Measurements from ENCODE around the gene MOK. TPM values are rescaled to one million over a fixed set of nuclear protein-coding genes. Genes with fewer than 3 reads are reported as not detected.

Gene MOK
- total and polyA plus RNA-seq, 9 donors, result 20.0 to 51.1 (median 23.8) TPM

DNA sequence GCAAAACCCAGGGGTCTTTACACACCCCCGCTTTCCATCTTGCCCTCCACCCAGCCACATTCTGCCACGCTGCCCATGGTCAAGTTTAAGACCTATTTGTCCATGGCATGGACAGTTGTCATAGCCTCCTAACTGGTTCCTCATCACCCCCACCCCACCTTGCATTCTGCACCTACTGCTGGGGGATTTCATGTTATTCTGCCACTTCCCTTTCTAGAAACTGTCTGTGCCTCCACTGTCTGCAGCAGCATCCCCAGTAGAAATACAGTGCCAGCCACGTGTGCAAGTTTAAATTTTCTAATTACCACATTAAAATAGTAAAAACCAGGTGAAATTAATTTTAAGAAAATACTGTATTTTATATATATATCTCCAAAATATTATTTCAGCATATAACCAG lies 102.0 kb downstream of the MOK start:
- Histone ChIP-seq H3K4me3 (no peak overlapping the region), H3K36me3 (no peaks in the 10 kb centered on the region), H3K9me3 (no peaks in the 10 kb centered on the region), H3K27me3 (no peaks in the 10 kb centered on the region), H3K27ac (no peak overlapping the region), H3K4me1 (ENCODE audit: insufficient read depth) (peaks cover 3% of the 10 kb centered on the region)
- WGBS, 3 donors, result 81 to 84% (median 83%) methylated on average over 3 of the region's 3 CpGs
- TF ChIP-seq POLR2A (IDR thresholded peaks at IDR 0.05) (no peak), EP300 (IDR thresholded peaks at IDR 0.05) (no peak)
- TF ChIP-seq, protein P1, sequence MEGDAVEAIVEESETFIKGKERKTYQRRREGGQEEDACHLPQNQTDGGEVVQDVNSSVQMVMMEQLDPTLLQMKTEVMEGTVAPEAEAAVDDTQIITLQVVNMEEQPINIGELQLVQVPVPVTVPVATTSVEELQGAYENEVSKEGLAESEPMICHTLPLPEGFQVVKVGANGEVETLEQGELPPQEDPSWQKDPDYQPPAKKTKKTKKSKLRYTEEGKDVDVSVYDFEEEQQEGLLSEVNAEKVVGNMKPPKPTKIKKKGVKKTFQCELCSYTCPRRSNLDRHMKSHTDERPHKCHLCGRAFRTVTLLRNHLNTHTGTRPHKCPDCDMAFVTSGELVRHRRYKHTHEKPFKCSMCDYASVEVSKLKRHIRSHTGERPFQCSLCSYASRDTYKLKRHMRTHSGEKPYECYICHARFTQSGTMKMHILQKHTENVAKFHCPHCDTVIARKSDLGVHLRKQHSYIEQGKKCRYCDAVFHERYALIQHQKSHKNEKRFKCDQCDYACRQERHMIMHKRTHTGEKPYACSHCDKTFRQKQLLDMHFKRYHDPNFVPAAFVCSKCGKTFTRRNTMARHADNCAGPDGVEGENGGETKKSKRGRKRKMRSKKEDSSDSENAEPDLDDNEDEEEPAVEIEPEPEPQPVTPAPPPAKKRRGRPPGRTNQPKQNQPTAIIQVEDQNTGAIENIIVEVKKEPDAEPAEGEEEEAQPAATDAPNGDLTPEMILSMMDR (IDR thresholded peaks at IDR 0.05), result no peak
- intact Hi-C loops (cut with DNase I), result no loop called here
- no peak for DNase-seq

DNA sequence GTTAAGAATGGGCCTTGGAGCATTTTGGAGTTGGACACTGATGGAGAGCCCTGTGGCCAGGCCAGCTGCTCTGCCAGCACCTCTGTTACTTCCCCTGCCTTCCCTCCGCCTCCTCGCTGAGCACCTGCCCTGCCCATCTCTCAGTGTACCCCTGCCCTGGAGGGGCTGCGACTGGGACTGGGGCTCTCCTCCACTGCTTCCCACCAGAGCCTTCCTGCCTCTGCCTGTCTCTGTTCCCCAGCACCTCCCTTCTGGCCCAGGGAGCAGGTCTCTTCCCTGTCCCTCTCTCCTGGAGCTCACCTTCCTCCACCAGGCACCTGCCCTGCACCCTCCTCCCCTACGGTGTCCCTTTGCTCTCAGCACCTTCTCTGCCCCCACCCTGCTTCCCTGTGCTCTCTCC lies 103.2 kb downstream of the MOK start:
- Histone ChIP-seq H3K27me3 (no peaks in the 10 kb centered on the region), H3K27ac (no peak overlapping the region), H3K4me3 (no peak overlapping the region), H3K36me3 (no peaks in the 10 kb centered on the region), H3K4me1 (ENCODE audit: insufficient read depth) (peaks cover 3% of the 10 kb centered on the region), H3K9me3 (no peaks in the 10 kb centered on the region)
- no peak for DNase-seq
- intact Hi-C loops (cut with DNase I), result no loop called here
- no peak for TF ChIP-seq POLR2A (IDR thresholded peaks at IDR 0.05)
- WGBS, 3 donors, result 84 to 95% (median 86%) methylated on average over 4 of the region's 4 CpGs

DNA sequence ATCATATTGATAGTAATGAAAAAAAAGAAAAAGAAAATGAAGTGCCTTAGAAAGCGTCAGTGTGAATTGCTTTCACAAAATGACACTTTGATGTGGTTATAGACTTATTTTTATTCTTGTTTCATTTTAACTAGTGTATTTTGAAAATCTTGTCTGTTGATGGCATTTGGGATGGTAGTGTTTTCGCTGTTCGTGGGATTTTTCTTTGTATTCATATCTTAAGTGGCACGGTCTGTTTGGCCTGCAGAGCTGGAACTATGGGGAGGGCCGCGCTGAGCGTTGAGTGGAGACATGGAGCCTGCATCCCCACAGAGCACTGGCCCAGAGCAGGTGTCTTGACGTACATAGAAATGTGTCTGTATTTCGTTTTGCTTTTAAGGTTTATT lies 103.6 kb downstream of the MOK start:
- peaks cover 3% of the 10 kb centered on the region for H3K4me1 ChIP-seq (ENCODE audit: insufficient read depth)
- no peaks in the 10 kb centered on the region for H3K27me3 ChIP-seq
- TF ChIP-seq, protein P1 (IDR thresholded peaks at IDR 0.05), result no peak
- no peak for TF ChIP-seq EP300 (IDR thresholded peaks at IDR 0.05)
- TF ChIP-seq POLR2A (IDR thresholded peaks at IDR 0.05), result no peak
- H3K9me3 ChIP-seq, result no peaks in the 10 kb centered on the region
- no peak for DNase-seq
- 82 to 91% (median 90%) methylated on average over 9 of the region's 9 CpGs for WGBS, 3 donors
- intact Hi-C loops (cut with DNase I), result no loop called here
- H3K4me3 ChIP-seq, result no peak overlapping the region
- no peak overlapping the region for H3K27ac ChIP-seq
- H3K36me3 ChIP-seq, result no peaks in the 10 kb centered on the region

GRCh38 chr14:102200690-102201352 lies 104.1 kb downstream of the MOK start:
- H3K4me1 ChIP-seq (ENCODE audit: insufficient read depth), result peaks cover 3% of the 10 kb centered on the region
- H3K27ac ChIP-seq, result no peak overlapping the region
- H3K27me3 ChIP-seq, result no peaks in the 10 kb centered on the region
- intact Hi-C loops (cut with DNase I), result no loop called here
- DNase-seq, result no peak
- H3K4me3 ChIP-seq, result no peak overlapping the region
- H3K36me3 ChIP-seq, result no peaks in the 10 kb centered on the region
- H3K9me3 ChIP-seq, result no peaks in the 10 kb centered on the region
- WGBS, 3 donors, result 82 to 86% (median 84%) methylated on average over 9 of the region's 9 CpGs
- TF ChIP-seq POLR2A (IDR thresholded peaks at IDR 0.05), result no peak
- TF ChIP-seq, protein P1 (IDR thresholded peaks at IDR 0.05), result no peak
- no peak for TF ChIP-seq EP300 (IDR thresholded peaks at IDR 0.05)

- Histone ChIP-seq H3K27me3 (no peaks in the 10 kb centered on the region), H3K27ac (no peak overlapping the region), H3K4me3 (no peak overlapping the region), H3K36me3 (no peaks in the 10 kb centered on the region), H3K4me1 (ENCODE audit: insufficient read depth) (no peaks in the 10 kb centered on the region), H3K9me3 (no peaks in the 10 kb centered on the region)
- intact Hi-C loops (cut with DNase I), result no loop called here
- TF ChIP-seq EP300 (IDR thresholded peaks at IDR 0.05), result no peak
- no peak for TF ChIP-seq POLR2A (IDR thresholded peaks at IDR 0.05)
- TF ChIP-seq, protein P1 (IDR thresholded peaks at IDR 0.05), result no peak
- 41 to 59% (median 59%) methylated on average over 5 of the region's 5 CpGs for WGBS, 3 donors
- no peak for DNase-seq
Measured at GRCh38 chr14:102197317-102197853, 107.6 kb downstream of the MOK start.

Measured in ovary (tissue), 9 donors.